IMR-90 (cell line): ENCODE results near the gene ADCY2. TPM values are rescaled to one million over a fixed set of nuclear protein-coding genes. Genes with fewer than 3 reads are reported as not detected.

Experiments used
- ATAC-seq: fragments of 200-7000 bp; cut with Tn5 transposase; 2 replicates; pipeline ENCODE4 v1.9.1; 2020; ENCODE audit warnings: low read depth, mild to moderate bottlenecking, moderate library complexity
- BruUV-seq: library from RNA; stranded (reverse); fragments of 400-500 nt; replicated peaks from 2 replicates; lab custom pipeline; 2021; lab: Mats Ljungman, UMichigan
- CTCF ChIA-PET: fragments of 300-600 bp; formaldehyde crosslinking; extraction: SDS; loops from one replicate; lab custom pipeline; 2021; ENCODE audit warnings: antibody characterized with exemption; lab: Yijun Ruan, JAX
- POLR2A ChIA-PET: fragments of 300-600 bp; sonication (Branson Sonifier 250); formaldehyde crosslinking; loops from one replicate; lab custom pipeline; 2022; ENCODE audit warnings: antibody characterized with exemption; ENCODE audit not compliant: unreplicated experiment; lab: Charles Lee
- DNase-seq: peaks from one replicate; pipeline ENCODE4 v3.0.0; 2013
- H2AFZ ChIP-seq: replicated peaks from 2 replicates; pipeline ENCODE3; 2013; ENCODE audit warnings: low read length, mild to moderate bottlenecking; ENCODE audit not compliant: poor library complexity
- H2AK5ac ChIP-seq: 2 replicates; pipeline ENCODE4 v1.6.1; 2013; ENCODE audit warnings: low read depth, low read length, inconsistent platforms
- H2AK9ac ChIP-seq: replicated peaks from 2 replicates; pipeline ENCODE3; 2013; ENCODE audit warnings: mild to moderate bottlenecking, low read depth, low read length, moderate library complexity; ENCODE audit not compliant: poor library complexity
- H2BK120ac ChIP-seq: 2 replicates; pipeline ENCODE4 v1.6.1; 2013; ENCODE audit warnings: low read depth, low read length, inconsistent platforms
- H2BK15ac ChIP-seq: 3 replicates; pipeline ENCODE4 v1.6.1; 2013; ENCODE audit warnings: low read depth, low read length, inconsistent platforms
- H2BK20ac ChIP-seq: 2 replicates; pipeline ENCODE4 v1.6.1; 2013; ENCODE audit warnings: low read depth, mild to moderate bottlenecking, inconsistent platforms, low read length, moderate library complexity
- H2BK5ac ChIP-seq: 2 replicates; pipeline ENCODE4 v1.6.1; 2013; ENCODE audit warnings: mild to moderate bottlenecking, low read depth, low read length, inconsistent platforms; ENCODE audit not compliant: poor library complexity, severe bottlenecking
- H3K14ac ChIP-seq: replicated peaks from 2 replicates; pipeline ENCODE4 v1.6.1; 2013; ENCODE audit warnings: low read depth, low read length, inconsistent platforms
- H3K18ac ChIP-seq: 2 replicates; pipeline ENCODE4 v1.6.1; 2013; ENCODE audit warnings: low read depth, low read length, control low read depth
- H3K23ac ChIP-seq: 2 replicates; pipeline ENCODE4 v1.6.1; 2013; ENCODE audit warnings: low read depth, low read length, inconsistent platforms
- H3K27ac ChIP-seq: 2 replicates; pipeline ENCODE4 v1.5.1; 2013; ENCODE audit warnings: mild to moderate bottlenecking, control low read depth, low read length; ENCODE audit not compliant: insufficient read depth
- H3K27me3 ChIP-seq: 2 replicates; pipeline ENCODE4 v1.6.1; 2013; ENCODE audit warnings: low read length; ENCODE audit not compliant: control insufficient read depth, insufficient read depth
- H3K36me3 ChIP-seq: 2 replicates; pipeline ENCODE4 v1.6.1; 2013; ENCODE audit warnings: low read length, mixed read lengths; ENCODE audit not compliant: control insufficient read depth, insufficient read depth
- H3K4ac ChIP-seq: 2 replicates; pipeline ENCODE4 v1.6.1; 2013; ENCODE audit warnings: low read depth, low read length, inconsistent platforms
- H3K4me1 ChIP-seq: 2 replicates; pipeline ENCODE4 v1.6.1; 2013; ENCODE audit warnings: low read length, mixed read lengths; ENCODE audit not compliant: control insufficient read depth, insufficient read depth
- H3K4me2 ChIP-seq: 2 replicates; pipeline ENCODE4 v1.6.1; 2013; ENCODE audit warnings: low read depth, mild to moderate bottlenecking, control low read depth, low read length, moderate library complexity
- H3K4me3 ChIP-seq: 2 replicates; pipeline ENCODE4 v1.5.1; 2013; ENCODE audit warnings: low read depth, mild to moderate bottlenecking, control low read depth, low read length, moderate library complexity; ENCODE audit not compliant: insufficient read depth
- H3K56ac ChIP-seq: 2 replicates; pipeline ENCODE4 v1.6.1; 2013; ENCODE audit warnings: low read length, inconsistent platforms; ENCODE audit not compliant: insufficient read depth; ENCODE audit errors: extremely low read depth
- H3K79me1 ChIP-seq, 2 experiments: 2 replicates each; pipeline ENCODE4 v1.6.1; 2013; ENCODE audit warnings: low read length in 2 of 2, inconsistent platforms in 1 of 2, low read depth in 1 of 2
- H3K9ac ChIP-seq: 2 replicates; pipeline ENCODE4 v1.6.1; 2013; ENCODE audit warnings: low read depth, low read length, control low read depth
- H3K9me1 ChIP-seq: 2 replicates; pipeline ENCODE4 v1.6.1; 2013; ENCODE audit warnings: low read length, inconsistent platforms; ENCODE audit not compliant: insufficient read depth
- H3K9me3 ChIP-seq: 2 replicates; pipeline ENCODE4 v1.6.1; 2013; ENCODE audit warnings: low read length; ENCODE audit not compliant: control insufficient read depth, insufficient read depth
- H4K20me1 ChIP-seq: 2 replicates; pipeline ENCODE4 v1.6.1; 2013; ENCODE audit warnings: low read length, inconsistent platforms; ENCODE audit not compliant: insufficient read depth
- H4K5ac ChIP-seq: 2 replicates; pipeline ENCODE4 v1.6.1; 2013; ENCODE audit warnings: mild to moderate bottlenecking, low read depth, low read length, control low read depth
- H4K8ac ChIP-seq, 2 experiments: 2 replicates each; pipeline ENCODE4 v1.6.1; 2013; ENCODE audit warnings: low read depth in 2 of 2, low read length in 2 of 2, control low read depth in 1 of 2, inconsistent platforms in 1 of 2
- H4K91ac ChIP-seq: 2 replicates; pipeline ENCODE4 v1.6.1; 2013; ENCODE audit warnings: low read depth, low read length, inconsistent platforms; ENCODE audit not compliant: insufficient read depth
- WGBS, 2 experiments: methylation state at CpG; one replicate each; pipeline versions ENCODE4 v1.1.5 to v1.1.7; 2013; ENCODE audit warnings: missing lambda C conversion rate in 2 of 2; ENCODE audit not compliant: insufficient read length in 1 of 2; ENCODE audit errors: extremely low coverage in 2 of 2; 5-methylcytosine and 5-hydroxymethylcytosine counted together
- dilution Hi-C: fragments of 300-500 bp; cut with HindIII; formaldehyde crosslinking; loops from one replicate; pipeline ENCODE4 v1.14.3; 2018; ENCODE audit warnings: low sequenced_read_pairs; ENCODE audit not compliant: unreplicated experiment
- in situ Hi-C: fragments of 300-500 bp; cut with MboI; formaldehyde crosslinking; loops from 3 replicates; pipeline ENCODE4 v1.14.3; 2019; ENCODE audit warnings: low sequenced_read_pairs, inconsistent platforms, mixed read lengths
- intact Hi-C: fragments of 100-400 bp; cut with micrococcal nuclease; formaldehyde crosslinking; loops from 2 replicates; pipeline ENCODE4 v1.10.0; 2022
- polyA plus RNA-seq, 3 experiments: library from polyadenylated mRNA; depleted of rRNA; stranded (reverse); fragments of >200 nt; gene quantifications; 2 replicates each; pipeline ENCODE4 v1.2.3, GENCODE V29; 2012; ENCODE audit warnings: low replicate concordance in 1 of 3
- total RNA-seq: library from RNA; depleted of rRNA; stranded (reverse); fragments of >200 nt; gene quantifications from 2 replicates; pipeline ENCODE4 v1.2.3, GENCODE V29; 2012
- TF ChIP-seq, protein P1 (sequence below): fragments of 150-350 bp; IDR thresholded peaks from 2 replicates; pipeline ENCODE4 v1.6.1; 2017; ENCODE audit warnings: mild to moderate bottlenecking, antibody characterized with exemption, low read length, low read depth

The ADCY2 gene
- total and polyA plus RNA-seq, 2 of the 4 experiments (the other 2 are of a cell fraction), result not detected

DNA sequence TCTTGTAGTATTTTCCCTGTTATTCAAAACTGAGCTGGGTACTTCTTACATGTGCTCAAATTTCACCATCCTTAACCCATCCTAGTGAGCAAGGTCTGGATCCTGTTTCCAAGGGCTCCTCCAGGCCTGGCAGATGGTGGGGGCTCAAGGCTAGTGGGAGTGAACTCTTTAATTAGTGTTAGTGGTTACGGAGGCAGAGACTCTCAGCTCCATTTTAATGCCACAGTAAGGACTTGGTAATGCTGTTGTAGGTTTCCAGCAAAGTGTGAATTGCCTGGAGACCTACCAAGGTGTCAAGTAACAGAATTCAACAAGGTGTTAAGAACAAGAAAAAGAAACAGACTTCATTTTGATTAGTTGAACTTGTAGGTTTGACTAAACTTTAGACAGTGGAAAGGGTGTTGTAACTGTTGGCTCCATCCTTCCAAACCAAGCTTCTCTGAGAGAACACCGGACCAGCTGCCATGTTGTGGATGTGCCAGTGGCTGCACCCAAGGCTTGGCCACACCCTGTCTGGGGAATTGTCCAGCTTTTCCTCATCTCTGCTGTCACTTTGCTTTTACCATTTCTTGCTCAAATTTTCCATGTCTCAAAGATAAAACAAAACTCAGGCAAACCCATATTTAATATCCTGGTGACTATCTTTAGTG, 98.7 kb downstream of the ADCY2 start:
- Histone ChIP-seq H3K27me3 (no peaks in the 10 kb centered on the region), H2BK5ac (no peak overlapping the region), H3K14ac (no peak overlapping the region), H3K18ac (no peak overlapping the region), H3K36me3 (no peaks in the 10 kb centered on the region), H4K91ac (no peak overlapping the region), H3K23ac (no peak overlapping the region), H3K4me3 (no peak overlapping the region), H2AK5ac (no peak overlapping the region), H4K8ac (no peak overlapping the region), H3K4me1 (no peaks in the 10 kb centered on the region), H2AFZ (no peak overlapping the region), H4K20me1 (no peaks in the 10 kb centered on the region), H3K9ac (no peak overlapping the region), H3K4ac (no peak overlapping the region), H2BK120ac (no peak overlapping the region), H3K27ac (no peak overlapping the region), H3K79me1 (no peaks in the 10 kb centered on the region), H3K9me1 (no peaks in the 10 kb centered on the region), H3K56ac (no peak overlapping the region), H4K5ac (no peak overlapping the region), H3K4me2 (no peak overlapping the region), H2BK20ac (no peak overlapping the region), H2AK9ac (no peak overlapping the region), H3K9me3 (peaks cover 12% of the 10 kb centered on the region), H2BK15ac (no peak overlapping the region)
- no TSS peak for BruUV-seq
- TF ChIP-seq, protein P1, sequence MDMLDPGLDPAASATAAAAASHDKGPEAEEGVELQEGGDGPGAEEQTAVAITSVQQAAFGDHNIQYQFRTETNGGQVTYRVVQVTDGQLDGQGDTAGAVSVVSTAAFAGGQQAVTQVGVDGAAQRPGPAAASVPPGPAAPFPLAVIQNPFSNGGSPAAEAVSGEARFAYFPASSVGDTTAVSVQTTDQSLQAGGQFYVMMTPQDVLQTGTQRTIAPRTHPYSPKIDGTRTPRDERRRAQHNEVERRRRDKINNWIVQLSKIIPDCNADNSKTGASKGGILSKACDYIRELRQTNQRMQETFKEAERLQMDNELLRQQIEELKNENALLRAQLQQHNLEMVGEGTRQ, result no peak
- dilution Hi-C loops, result no loop called here
- ATAC-seq (no peak), DNase-seq (no peak)
- in situ Hi-C loops, result no loop called here
- intact Hi-C loops, result no loop called here
- ChIA-PET CTCF (no interaction called here), POLR2A (no interaction called here)
- WGBS, 2 experiments, result no CpG with 5 or more reads among the region's 2 CpGs
